LNCAP (cell line): Measurements from ENCODE around the gene TET2.

Experiments used
- TF ChIP-seq, protein P1 (sequence below): fragments of 450-650 bp; IDR thresholded peaks from 2 replicates; pipeline ENCODE4 v1.5.1; 2017; ENCODE audit warnings: mild to moderate bottlenecking

Gene TET2

DNA sequence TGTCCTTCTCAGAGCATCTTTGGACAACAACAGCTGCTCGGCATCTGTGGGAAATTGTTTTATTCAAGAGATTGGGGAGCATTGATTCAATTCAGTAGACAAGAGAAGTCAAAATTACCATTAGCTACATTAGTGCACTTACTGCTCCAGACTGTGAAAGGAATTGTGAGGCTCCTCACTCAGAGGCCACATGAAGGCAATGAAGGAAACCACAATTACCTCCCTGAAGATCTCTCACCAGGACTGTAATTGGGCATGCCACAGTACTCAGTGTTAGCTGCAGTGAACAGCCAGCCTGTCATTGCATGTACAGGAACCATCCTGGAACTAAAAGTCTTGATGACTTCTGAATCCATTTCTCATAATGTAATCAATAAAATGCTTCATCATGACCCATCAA lies 182.4 kb downstream of the TET2 start:
- TF ChIP-seq, protein P1, sequence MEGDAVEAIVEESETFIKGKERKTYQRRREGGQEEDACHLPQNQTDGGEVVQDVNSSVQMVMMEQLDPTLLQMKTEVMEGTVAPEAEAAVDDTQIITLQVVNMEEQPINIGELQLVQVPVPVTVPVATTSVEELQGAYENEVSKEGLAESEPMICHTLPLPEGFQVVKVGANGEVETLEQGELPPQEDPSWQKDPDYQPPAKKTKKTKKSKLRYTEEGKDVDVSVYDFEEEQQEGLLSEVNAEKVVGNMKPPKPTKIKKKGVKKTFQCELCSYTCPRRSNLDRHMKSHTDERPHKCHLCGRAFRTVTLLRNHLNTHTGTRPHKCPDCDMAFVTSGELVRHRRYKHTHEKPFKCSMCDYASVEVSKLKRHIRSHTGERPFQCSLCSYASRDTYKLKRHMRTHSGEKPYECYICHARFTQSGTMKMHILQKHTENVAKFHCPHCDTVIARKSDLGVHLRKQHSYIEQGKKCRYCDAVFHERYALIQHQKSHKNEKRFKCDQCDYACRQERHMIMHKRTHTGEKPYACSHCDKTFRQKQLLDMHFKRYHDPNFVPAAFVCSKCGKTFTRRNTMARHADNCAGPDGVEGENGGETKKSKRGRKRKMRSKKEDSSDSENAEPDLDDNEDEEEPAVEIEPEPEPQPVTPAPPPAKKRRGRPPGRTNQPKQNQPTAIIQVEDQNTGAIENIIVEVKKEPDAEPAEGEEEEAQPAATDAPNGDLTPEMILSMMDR = no peak
